Stimulated activated effector memory CD8-positive, alpha-beta T cell treated with anti-CD3 and anti-CD28 coated beads, Interleukin-12 subunit alpha, Interleukin-12 subunit beta, amount 100 ng/mL, for 72 hours (primary cell): Measurements from ENCODE around the gene CYP2S1.
A peak's percentile ranks its signal among the peaks of the same experiment; 100 is the strongest.

Experiments used
- ATAC-seq: fragments of 150-1000 bp; cut with Tn5 transposase; 2 replicates; pipeline ENCODE4 v1.10.0; 2021
- DNase-seq, 2 donors: peaks; one replicate each; pipeline ENCODE4 v3.0.0; 2021 to 2022; ENCODE audit warnings: low spot score in 2 of 2
- H3K27ac Mint-ChIP-seq: one replicate; pipeline ENCODE4 v1.8.0; 2022; ENCODE audit warnings: mild to moderate bottlenecking, mixed read lengths
- H3K36me3 Mint-ChIP-seq: one replicate; pipeline ENCODE4 v1.8.0; 2022; ENCODE audit warnings: mild to moderate bottlenecking, mixed read lengths
- H3K4me1 Mint-ChIP-seq: one replicate; pipeline ENCODE4 v1.8.0; 2022; ENCODE audit warnings: mixed read lengths
- H3K4me3 Mint-ChIP-seq: one replicate; pipeline ENCODE4 v1.8.0; 2022; ENCODE audit warnings: mild to moderate bottlenecking, mixed read lengths
- H3K9me3 Mint-ChIP-seq: one replicate; pipeline ENCODE4 v1.8.0; 2022; ENCODE audit warnings: mixed read lengths

Gene CYP2S1

DNA sequence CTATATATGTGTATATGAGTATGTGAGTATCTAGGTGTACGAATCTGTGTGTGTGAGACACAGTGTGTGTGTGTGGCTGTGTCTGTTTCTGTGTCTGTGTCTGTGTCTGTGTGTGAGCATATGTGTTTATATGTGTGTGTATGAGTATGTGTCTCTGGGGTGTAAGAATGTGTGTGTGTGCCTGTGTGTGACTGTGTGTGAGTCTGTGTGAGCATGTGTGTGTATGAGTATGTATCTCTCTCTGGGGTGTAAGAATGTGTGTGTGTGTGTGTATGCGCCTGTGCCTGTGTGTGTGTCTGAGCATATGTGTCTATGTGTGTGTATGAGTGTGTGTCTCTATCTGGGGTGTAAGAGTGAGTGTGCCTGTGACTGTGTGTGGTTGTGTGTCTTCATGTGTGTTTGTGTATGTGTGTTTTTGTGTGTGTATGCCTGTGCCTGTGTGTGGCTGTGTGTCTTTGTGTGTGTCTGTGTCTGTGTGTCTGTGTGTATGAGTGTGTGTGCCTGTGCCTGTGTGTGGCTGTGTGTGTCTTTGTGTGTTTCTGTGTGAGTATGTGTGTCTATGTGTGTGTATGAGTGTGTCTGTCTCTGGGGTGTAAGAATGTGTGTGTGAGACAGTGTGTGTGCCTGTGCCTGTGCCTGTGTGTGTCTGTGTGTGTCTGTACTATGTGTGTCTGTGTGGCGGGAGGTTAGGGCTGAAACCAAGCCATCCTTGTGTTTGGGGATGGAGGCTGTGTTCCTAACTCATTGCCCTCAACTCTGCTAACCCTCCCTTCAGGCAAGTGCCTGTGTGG lies 37.2 kb downstream of the CYP2S1 start:
- Mint-ChIP-seq H3K4me1 (peaks cover 17% of the 10 kb centered on the region), H3K36me3 (peaks cover 5% of the 10 kb centered on the region), H3K4me3 (no peak overlapping the region), H3K27ac (no peak overlapping the region), H3K9me3 (no peaks in the 10 kb centered on the region)
- ATAC-seq (no peak), DNase-seq (no peak)

DNA sequence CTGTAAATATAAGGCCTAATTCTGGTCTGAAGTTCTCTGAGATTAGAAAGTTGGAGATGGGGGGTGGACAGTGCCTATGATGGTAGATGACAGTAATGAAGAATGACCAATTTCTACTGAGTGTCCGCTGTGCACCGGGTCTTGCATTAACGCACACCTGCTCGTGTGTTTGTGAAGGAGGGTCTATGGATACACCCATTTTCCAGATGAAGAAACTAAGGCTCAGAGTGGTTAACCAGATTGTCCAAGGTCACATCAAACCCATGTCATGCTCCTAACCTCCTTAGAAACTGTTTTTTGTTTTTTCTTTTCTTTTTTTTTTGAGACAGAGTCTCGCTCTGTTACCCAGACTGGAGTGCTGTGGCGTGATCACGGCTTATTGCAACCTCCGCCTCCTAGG lies 39.7 kb downstream of the CYP2S1 start:
- DNase-seq (no peak), ATAC-seq (no peak)
- Mint-ChIP-seq H3K27ac (no peak overlapping the region), H3K36me3 (no peaks in the 10 kb centered on the region), H3K4me3 (no peak overlapping the region), H3K9me3 (no peaks in the 10 kb centered on the region), H3K4me1 (no peaks in the 10 kb centered on the region)

DNA sequence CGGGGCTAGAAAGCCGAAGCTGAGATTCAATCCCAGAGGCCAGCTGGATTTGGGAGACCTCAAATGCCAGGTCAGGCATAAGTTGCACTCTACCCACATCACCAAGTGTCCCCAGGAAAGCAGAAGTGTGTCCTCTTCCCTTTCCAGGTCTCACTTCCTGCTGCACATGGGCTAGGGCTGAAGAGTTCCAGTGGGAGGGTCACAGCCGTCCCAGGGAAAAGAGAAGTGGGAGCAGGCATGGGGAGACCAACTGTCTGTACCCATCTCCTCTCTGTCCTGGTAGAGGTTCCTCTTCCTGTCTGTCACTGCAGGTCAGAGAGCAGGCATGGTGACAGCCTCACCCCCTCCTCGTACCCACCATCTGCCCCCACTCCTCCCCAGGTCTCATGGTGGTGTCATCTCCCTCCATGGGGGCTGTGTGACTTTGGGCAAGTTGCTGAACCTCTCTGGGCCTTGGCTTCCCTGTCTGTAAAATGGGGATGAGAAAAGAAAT lies 40.8 kb downstream of the CYP2S1 start:
- DNase-seq, result no peak
- Mint-ChIP-seq H3K27ac (no peak overlapping the region), H3K36me3 (no peaks in the 10 kb centered on the region), H3K4me1 (no peaks in the 10 kb centered on the region), H3K4me3 (no peak overlapping the region), H3K9me3 (no peaks in the 10 kb centered on the region)
- no peak for ATAC-seq

DNA sequence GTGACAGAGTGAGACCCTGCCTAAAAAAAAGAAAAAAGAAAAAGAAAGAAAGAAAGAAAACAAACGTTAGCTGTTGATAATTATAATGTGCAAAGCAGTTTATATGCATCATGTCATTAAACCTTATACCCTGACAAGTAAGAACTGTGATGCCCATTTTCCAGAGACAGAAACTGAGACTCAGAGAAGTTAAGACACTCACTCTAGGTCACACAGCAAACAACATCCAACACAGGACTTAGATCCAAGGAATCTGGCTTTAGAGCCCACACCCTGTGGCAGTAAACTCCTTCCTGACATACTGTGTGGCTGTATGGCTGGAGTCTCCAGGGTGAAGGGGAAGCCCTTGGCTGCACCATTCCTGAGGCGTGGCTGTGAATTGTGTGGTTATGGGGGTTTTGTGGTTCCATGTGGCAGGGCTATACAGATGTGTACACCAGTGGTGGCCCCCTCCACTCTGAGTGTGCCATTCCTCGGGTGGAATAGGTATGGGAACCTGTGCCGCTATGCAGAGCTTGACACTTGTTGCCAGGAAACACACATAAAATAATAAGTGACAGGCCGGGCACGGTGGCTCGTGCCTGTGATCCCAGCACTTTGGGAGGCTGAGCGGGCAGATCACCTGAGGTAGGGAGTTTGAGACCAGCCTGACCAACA lies 41.6 kb downstream of the CYP2S1 start:
- H3K27ac Mint-ChIP-seq, result no peak overlapping the region
- DNase-seq, result no peak
- H3K4me1 Mint-ChIP-seq, result no peaks in the 10 kb centered on the region
- H3K4me3 Mint-ChIP-seq, result no peak overlapping the region
- no peaks in the 10 kb centered on the region for H3K9me3 Mint-ChIP-seq
- no peak for ATAC-seq
- H3K36me3 Mint-ChIP-seq, result no peaks in the 10 kb centered on the region

DNA sequence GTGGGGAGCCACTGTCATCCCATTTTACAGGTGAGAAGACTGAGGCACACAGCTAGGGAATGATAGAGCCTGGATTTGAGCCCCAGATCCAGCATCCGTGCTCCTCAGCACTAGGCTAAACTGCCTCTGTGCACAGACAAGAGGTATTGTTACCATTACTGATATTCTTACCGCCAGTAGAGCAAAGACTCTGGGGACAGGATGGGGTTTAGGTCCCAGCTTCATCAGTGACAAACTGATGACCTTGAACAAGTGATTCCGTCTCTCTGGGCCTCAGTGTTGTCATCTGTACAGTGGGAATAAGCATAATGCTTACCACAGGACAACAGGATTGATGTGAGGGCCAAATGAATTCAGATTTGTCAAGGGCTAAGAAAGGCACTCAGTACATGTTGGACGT lies 42.5 kb downstream of the CYP2S1 start:
- H3K4me3 Mint-ChIP-seq, result no peak overlapping the region
- no peak for ATAC-seq
- H3K4me1 Mint-ChIP-seq, result no peaks in the 10 kb centered on the region

DNA sequence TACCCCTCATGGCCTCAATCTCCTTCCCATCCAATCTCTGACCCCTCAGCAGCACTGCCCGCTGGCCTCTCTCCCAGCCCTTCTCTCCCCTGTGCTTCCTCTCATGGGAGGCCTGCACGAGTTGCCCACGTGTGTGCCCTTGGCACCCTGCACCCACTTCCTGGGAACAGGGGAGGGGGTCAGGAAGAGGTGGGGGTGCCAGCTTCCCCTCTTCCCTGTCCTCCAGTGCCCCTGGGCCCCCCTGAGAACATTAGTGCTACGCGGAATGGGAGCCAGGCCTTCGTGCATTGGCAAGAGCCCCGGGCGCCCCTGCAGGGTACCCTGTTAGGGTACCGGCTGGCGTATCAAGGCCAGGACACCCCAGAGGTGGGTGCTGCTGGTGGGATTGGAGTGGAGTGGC lies 45.2 kb downstream of the CYP2S1 start:
- Mint-ChIP-seq H3K4me1 (no peaks in the 10 kb centered on the region), H3K4me3 (no peak overlapping the region), H3K36me3 (no peaks in the 10 kb centered on the region), H3K9me3 (no peaks in the 10 kb centered on the region), H3K27ac (peak overlapping the region; percentile 56)
- no peak for DNase-seq
- ATAC-seq, result no peak

More for the DNA sequence above, 42.5 kb downstream of the CYP2S1 start:
- no peak overlapping the region for H3K27ac Mint-ChIP-seq
- no peaks in the 10 kb centered on the region for H3K36me3 Mint-ChIP-seq
- no peaks in the 10 kb centered on the region for H3K9me3 Mint-ChIP-seq
- DNase-seq, result no peak

DNA sequence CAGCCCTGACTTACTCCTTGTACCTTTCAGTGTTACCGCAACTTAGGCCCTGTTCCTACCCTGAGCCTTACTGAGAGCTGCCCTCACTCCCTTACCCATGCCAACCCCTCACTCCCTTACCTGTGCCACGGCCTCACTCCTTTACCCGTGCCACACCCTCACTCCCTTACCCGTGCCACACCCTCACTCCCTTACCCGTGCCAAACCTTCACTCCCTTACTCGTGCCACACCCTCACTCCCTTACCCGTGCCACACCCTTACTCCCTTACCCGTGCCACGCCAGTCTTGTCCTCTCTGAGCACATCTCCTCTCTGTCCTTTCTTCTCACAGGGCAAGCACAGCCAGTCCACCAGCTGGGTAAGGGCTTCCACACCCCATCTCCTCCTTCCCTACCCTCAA lies 46.3 kb downstream of the CYP2S1 start:
- no peak for ATAC-seq
- H3K4me1 Mint-ChIP-seq, result no peaks in the 10 kb centered on the region
- H3K27ac Mint-ChIP-seq, result no peak overlapping the region

DNA sequence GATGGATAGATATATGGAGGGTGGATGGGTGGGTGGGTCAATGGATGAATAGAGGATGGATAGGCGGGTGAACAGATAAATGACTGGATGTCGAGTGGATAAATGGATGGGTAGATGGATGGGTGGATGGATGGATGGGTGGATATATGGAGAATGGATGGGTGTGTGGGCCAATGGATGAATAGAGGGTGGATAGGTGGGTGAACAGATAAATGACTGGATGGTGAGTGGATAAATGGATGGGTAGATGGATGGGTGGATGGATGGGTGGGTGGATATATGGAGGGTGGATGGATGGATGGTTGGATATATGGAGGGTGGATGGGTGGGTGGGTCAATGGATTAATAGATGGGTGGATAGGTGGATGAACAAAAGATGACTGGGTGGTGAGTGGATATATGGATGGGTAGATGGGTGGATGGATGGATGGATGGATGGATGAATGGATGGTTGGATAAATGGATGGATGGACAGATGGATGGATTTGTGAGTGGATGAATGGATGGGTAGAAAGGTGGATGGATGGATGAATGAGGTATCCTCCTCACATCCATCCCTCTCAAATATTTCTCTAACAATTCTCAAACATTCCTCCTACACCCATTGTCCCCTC lies 47.0 kb downstream of the CYP2S1 start:
- ATAC-seq (no peak), DNase-seq (no peak)
- Mint-ChIP-seq H3K27ac (no peak overlapping the region), H3K4me1 (no peaks in the 10 kb centered on the region), H3K9me3 (no peaks in the 10 kb centered on the region), H3K4me3 (no peak overlapping the region), H3K36me3 (no peaks in the 10 kb centered on the region)

More for the DNA sequence above, 46.3 kb downstream of the CYP2S1 start:
- H3K9me3 Mint-ChIP-seq, result no peaks in the 10 kb centered on the region
- DNase-seq, result no peak
- H3K4me3 Mint-ChIP-seq, result no peak overlapping the region
- H3K36me3 Mint-ChIP-seq, result no peaks in the 10 kb centered on the region

DNA sequence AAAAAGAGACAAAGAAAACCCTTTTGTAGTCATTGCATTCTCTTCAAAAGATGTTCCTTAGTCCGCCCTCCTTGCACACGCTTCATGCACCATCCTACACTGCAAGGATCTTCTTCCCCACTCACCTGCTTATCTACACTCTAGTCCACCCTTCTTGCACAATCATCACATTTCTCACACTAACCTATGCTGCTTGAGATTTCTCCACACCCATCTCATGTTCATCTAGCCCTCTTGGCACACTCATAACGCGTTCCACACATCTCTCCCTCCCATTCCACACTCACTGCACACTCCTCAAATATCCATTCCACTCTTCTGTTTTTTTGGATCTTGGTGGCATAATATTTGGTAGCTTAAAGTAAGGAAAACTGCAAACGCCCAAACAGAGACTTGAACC lies 48.8 kb downstream of the CYP2S1 start:
- Mint-ChIP-seq H3K36me3 (no peaks in the 10 kb centered on the region), H3K9me3 (no peaks in the 10 kb centered on the region), H3K27ac (no peak overlapping the region), H3K4me3 (no peak overlapping the region), H3K4me1 (no peaks in the 10 kb centered on the region)
- ATAC-seq, result no peak
- DNase-seq, result no peak

DNA sequence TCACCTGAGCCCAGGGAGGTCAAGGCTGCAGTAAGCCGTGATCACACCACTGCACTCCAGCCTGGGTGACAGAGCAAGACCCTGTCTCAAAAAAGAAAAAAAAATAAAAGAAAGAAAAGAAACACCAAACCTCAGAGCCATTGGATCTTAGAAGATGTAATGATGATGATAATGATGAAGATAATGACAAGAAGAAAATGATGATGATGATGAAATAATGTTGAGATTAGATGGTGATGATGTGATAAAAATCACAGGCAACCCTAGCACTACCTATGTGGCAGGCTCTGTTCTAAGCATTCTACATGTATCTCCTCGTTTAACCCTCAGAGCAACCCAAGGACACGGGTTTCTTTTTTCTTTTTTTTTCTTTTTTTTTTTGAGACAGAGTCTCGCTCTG lies 51.1 kb downstream of the CYP2S1 start:
- no peak overlapping the region for H3K4me3 Mint-ChIP-seq
- no peaks in the 10 kb centered on the region for H3K4me1 Mint-ChIP-seq
- no peak for DNase-seq
- ATAC-seq, result no peak
- no peaks in the 10 kb centered on the region for H3K36me3 Mint-ChIP-seq
- no peaks in the 10 kb centered on the region for H3K9me3 Mint-ChIP-seq
- H3K27ac Mint-ChIP-seq, result no peak overlapping the region

DNA sequence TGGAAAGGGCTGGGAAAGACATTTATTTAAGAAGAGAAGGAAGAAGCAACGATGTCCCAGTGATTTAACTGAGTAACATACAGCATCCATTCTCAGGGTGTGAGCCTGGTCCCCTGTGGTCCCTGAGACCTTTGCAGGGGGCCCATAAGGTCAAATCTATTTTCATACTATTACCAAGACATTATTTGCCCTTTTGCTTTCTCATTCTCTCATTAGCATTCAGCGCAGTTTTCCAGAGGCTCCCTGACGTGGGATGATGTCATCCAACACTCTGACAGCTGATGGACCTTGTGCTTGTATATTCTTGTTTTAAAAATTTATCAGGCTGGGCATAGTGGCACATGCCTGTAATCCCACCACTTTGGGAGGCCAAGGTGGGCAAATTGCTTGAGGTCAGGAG lies 52.8 kb downstream of the CYP2S1 start:
- ATAC-seq, result no peak
- no peak for DNase-seq
- no peak overlapping the region for H3K27ac Mint-ChIP-seq
- H3K36me3 Mint-ChIP-seq, result no peaks in the 10 kb centered on the region
- no peaks in the 10 kb centered on the region for H3K9me3 Mint-ChIP-seq
- no peaks in the 10 kb centered on the region for H3K4me1 Mint-ChIP-seq
- no peak overlapping the region for H3K4me3 Mint-ChIP-seq

DNA sequence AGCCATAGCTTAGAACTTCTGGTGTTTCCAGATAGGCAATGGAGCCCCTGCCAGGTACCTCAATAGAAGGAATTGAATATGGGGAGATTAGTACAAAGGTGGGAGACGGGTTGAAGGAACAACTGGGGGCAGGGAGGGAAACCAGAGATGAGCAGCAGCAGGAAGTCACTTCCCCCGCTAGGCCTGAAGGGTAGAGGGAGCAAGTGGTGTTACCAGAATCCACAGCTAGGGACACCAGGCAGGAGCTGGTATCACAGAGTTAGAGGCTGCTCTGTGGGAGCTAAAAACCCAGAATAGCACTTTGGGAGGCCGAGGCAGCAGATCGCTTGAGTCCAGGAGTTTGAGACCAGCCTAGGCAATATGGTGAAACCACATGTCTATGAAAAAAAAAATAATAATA lies 55.9 kb downstream of the CYP2S1 start:
- H3K27ac Mint-ChIP-seq, result peak overlapping the region; percentile 70

DNA sequence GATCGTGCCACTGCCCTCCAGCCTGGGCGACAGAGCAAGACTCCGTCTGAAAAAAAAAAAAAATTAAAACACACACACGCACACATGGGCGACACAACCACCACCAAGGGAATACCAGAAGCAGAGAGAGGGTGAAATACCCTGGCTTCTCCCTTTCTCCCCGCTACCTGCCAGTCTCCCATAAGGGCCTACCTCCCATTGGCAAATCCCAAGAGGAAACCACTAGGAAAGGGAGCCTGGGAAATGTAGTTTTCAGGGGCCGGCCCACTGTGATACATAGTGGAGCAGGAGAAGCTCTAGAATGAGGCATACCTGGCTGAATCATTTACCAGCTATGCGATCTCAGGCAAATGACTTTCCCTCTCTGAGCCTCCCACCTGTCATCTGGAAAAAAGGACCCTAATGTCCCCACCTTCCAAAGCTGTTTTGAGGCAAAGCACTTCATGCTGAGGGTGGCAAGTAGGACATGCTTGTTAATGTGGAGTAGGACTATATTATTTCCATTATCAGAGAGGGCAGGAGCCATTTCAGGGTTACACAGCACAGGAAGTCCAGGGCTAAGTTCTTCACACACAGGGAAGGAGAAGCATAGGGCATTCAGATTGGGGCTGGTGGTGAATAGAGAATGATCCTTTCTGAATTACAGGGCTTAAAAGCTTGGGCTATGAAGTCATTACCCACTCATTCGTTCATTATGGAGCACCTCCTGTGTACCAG lies 56.8 kb downstream of the CYP2S1 start:
- Mint-ChIP-seq H3K4me3 (no peak overlapping the region), H3K4me1 (no peaks in the 10 kb centered on the region), H3K36me3 (no peaks in the 10 kb centered on the region), H3K9me3 (no peaks in the 10 kb centered on the region), H3K27ac (no peak overlapping the region)
- DNase-seq (no peak), ATAC-seq (no peak)

More for the DNA sequence above, 55.9 kb downstream of the CYP2S1 start:
- DNase-seq (no peak), ATAC-seq (no peak)
- Mint-ChIP-seq H3K4me1 (no peaks in the 10 kb centered on the region), H3K9me3 (no peaks in the 10 kb centered on the region), H3K36me3 (no peaks in the 10 kb centered on the region), H3K4me3 (no peak overlapping the region)

DNA sequence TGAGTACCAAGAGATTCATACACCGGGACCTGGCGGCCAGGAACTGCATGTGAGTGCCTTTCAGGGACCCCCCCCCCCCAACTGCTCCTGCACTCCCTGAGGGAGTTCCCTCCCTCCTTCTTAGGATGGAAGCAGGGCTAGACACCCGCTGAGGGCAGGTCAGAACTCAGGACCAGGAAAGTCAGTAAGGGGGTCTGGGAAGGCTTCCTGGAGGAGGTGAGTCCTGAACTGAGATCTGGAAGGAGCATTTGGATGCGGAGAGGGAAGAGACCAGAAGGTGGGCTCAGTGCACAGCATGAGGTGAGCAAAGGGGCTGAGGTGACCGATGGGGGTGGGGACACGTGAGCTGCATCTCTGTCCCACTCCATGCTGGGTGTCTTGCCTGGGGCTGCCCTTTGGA lies 60.6 kb downstream of the CYP2S1 start:
- H3K4me3 Mint-ChIP-seq, result no peak overlapping the region
- H3K27ac Mint-ChIP-seq, result no peak overlapping the region
- no peaks in the 10 kb centered on the region for H3K4me1 Mint-ChIP-seq
- H3K36me3 Mint-ChIP-seq, result no peaks in the 10 kb centered on the region
- DNase-seq (no peak), ATAC-seq (no peak)
- no peaks in the 10 kb centered on the region for H3K9me3 Mint-ChIP-seq

DNA sequence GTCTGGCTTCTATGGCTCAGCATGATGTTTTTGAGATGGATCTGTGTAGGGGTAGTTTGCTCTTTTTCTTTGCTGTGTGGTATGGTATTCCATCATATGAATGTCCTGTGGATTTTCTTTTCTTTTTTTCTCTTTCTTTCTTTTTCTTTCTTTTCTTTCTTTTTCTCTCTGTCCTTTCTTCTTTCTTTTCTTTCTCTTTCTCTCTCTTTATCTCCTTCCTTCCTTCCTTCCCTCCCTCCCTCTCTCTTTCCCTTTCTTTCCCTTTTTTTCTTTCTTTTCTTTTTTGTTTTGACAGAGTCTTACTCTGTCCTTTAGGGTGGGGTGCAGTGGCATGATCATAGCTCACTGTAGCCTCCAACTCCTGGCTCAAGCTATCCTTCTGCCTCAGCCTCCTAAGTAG lies 62.2 kb downstream of the CYP2S1 start:
- H3K4me3 Mint-ChIP-seq, result no peak overlapping the region
- DNase-seq (no peak), ATAC-seq (no peak)
- no peaks in the 10 kb centered on the region for H3K9me3 Mint-ChIP-seq
- no peaks in the 10 kb centered on the region for H3K4me1 Mint-ChIP-seq
- no peaks in the 10 kb centered on the region for H3K36me3 Mint-ChIP-seq
- no peak overlapping the region for H3K27ac Mint-ChIP-seq
